Measurements from ENCODE around the gene HOXD11. TPM values are rescaled to one million over a fixed set of nuclear protein-coding genes. Genes with fewer than 3 reads are reported as not detected.

The HOXD11 gene
- total RNA-seq, 1 donor from 2014 or later, result not detected

GRCh38 chr2:176085120-176085788 lies 21.8 kb upstream of the HOXD11 start:
- Mint-ChIP-seq H3K27ac (peak overlapping the region; percentile 45), H3K36me3 (ENCODE audit: low read depth) (peaks cover 4% of the 10 kb centered on the region), H3K27me3 (peaks cover 84% of the 10 kb centered on the region), H3K4me3 (no peak overlapping the region), H3K4me1 (peaks cover 9% of the 10 kb centered on the region), H3K9me3 (peaks cover 12% of the 10 kb centered on the region)
- DNase-seq, result no peak
- intact Hi-C loops (cut with micrococcal nuclease), result no loop called here

- H3K27me3 Mint-ChIP-seq, result peaks cover 90% of the 10 kb centered on the region
- H3K36me3 Mint-ChIP-seq (ENCODE audit: low read depth), result peaks cover 3% of the 10 kb centered on the region
- intact Hi-C loops (cut with micrococcal nuclease), result no loop called here
- peaks cover 8% of the 10 kb centered on the region for H3K4me1 Mint-ChIP-seq
- H3K27ac Mint-ChIP-seq, result peak overlapping the region; percentile 24
- peaks cover 10% of the 10 kb centered on the region for H3K9me3 Mint-ChIP-seq
- peak; percentile 60 for DNase-seq
- no peak overlapping the region for H3K4me3 Mint-ChIP-seq
These were observed 21.0 kb upstream of the HOXD11 start for GRCh38 chr2:176085861-176086771.

GRCh38 chr2:176087330-176088047 lies 19.6 kb upstream of the HOXD11 start:
- intact Hi-C loops (cut with micrococcal nuclease), result no loop called here
- Mint-ChIP-seq H3K27me3 (peaks cover 91% of the 10 kb centered on the region), H3K36me3 (ENCODE audit: low read depth) (peaks cover 3% of the 10 kb centered on the region), H3K9me3 (peaks cover 11% of the 10 kb centered on the region), H3K4me1 (peaks cover 7% of the 10 kb centered on the region), H3K4me3 (no peak overlapping the region), H3K27ac (no peak overlapping the region)
- DNase-seq, result no peak

DNA sequence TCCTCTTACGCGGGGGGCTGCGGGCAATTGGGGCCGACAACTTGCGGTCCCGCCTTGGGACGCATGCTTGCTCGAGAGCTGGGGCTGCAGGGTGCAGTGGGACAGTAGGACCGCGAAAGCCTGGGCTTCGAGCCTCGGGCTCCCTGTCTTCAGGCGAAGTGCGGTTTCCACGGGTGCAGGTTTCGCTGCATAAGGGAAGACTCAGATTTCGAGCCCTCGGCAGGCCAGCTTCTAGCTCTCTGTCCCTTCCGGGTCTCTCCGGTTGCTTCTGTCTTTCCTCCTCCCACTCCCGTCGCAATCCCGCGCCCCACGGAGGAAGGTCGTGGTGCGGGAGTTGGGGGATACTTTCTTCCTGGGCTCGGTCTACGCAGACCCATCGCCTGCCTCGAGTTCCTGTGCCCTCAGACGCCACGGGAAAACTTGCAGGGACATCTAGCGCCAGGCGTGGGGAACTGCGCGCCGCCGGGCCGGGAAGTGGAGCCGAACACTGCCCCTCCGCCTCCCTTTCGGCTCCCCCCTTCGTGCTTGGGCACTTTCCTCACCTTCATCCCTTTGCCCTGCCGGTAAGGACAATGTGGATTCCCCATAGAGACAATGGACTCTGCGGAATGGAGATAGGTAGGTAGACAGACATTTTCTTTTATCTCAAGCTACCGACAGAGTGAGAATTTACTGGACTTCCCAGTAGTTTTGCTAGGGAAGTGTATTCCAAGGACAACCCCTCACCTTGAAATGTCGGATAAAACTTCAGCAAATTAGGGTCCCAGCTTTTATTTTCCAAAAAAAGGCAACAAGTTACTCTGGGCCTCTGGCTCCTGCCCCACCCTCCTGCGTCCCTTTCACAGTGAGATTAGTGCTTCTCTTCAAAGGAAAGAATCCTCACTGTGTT lies 18.8 kb upstream of the HOXD11 start:
- peak overlapping the region; percentile 36 for H3K4me3 Mint-ChIP-seq
- intact Hi-C loops (cut with micrococcal nuclease), result no loop called here
- peaks cover 11% of the 10 kb centered on the region for H3K9me3 Mint-ChIP-seq
- peak overlapping the region; percentile 25 for H3K27ac Mint-ChIP-seq
- peaks cover 86% of the 10 kb centered on the region for H3K27me3 Mint-ChIP-seq
- no peak for DNase-seq
- peaks cover 3% of the 10 kb centered on the region for H3K36me3 Mint-ChIP-seq (ENCODE audit: low read depth)
- peaks cover 7% of the 10 kb centered on the region for H3K4me1 Mint-ChIP-seq

GRCh38 chr2:176088937-176089842 lies 17.9 kb upstream of the HOXD11 start:
- intact Hi-C loops (cut with micrococcal nuclease), result no loop called here
- peaks cover 3% of the 10 kb centered on the region for H3K36me3 Mint-ChIP-seq (ENCODE audit: low read depth)
- H3K9me3 Mint-ChIP-seq, result peaks cover 11% of the 10 kb centered on the region
- no peak for DNase-seq
- H3K27me3 Mint-ChIP-seq, result peaks cover 86% of the 10 kb centered on the region
- peaks cover 5% of the 10 kb centered on the region for H3K4me1 Mint-ChIP-seq
- H3K4me3 Mint-ChIP-seq, result no peak overlapping the region
- no peak overlapping the region for H3K27ac Mint-ChIP-seq

GRCh38 chr2:176089843-176090395 lies 17.2 kb upstream of the HOXD11 start:
- DNase-seq, result no peak
- intact Hi-C loops (cut with micrococcal nuclease), result no loop called here
- Mint-ChIP-seq H3K9me3 (peaks cover 11% of the 10 kb centered on the region), H3K27ac (no peak overlapping the region), H3K4me3 (no peak overlapping the region), H3K36me3 (ENCODE audit: low read depth) (peaks cover 3% of the 10 kb centered on the region), H3K4me1 (peaks cover 5% of the 10 kb centered on the region), H3K27me3 (peaks cover 86% of the 10 kb centered on the region)

GRCh38 chr2:176090862-176091261 lies 16.2 kb upstream of the HOXD11 start:
- no peak overlapping the region for H3K4me3 Mint-ChIP-seq
- H3K4me1 Mint-ChIP-seq, result peaks cover 5% of the 10 kb centered on the region
- intact Hi-C loops (cut with micrococcal nuclease), result no loop called here
- H3K9me3 Mint-ChIP-seq, result peaks cover 7% of the 10 kb centered on the region
- peaks cover 3% of the 10 kb centered on the region for H3K36me3 Mint-ChIP-seq (ENCODE audit: low read depth)
- no peak overlapping the region for H3K27ac Mint-ChIP-seq
- DNase-seq, result no peak
- peaks cover 86% of the 10 kb centered on the region for H3K27me3 Mint-ChIP-seq

GRCh38 chr2:176091329-176092258 lies 15.5 kb upstream of the HOXD11 start:
- peaks cover 7% of the 10 kb centered on the region for H3K4me1 Mint-ChIP-seq
- peaks cover 88% of the 10 kb centered on the region for H3K27me3 Mint-ChIP-seq
- H3K36me3 Mint-ChIP-seq (ENCODE audit: low read depth), result peaks cover 3% of the 10 kb centered on the region
- no peak overlapping the region for H3K4me3 Mint-ChIP-seq
- peaks cover 7% of the 10 kb centered on the region for H3K9me3 Mint-ChIP-seq
- intact Hi-C loops (cut with micrococcal nuclease), result no loop called here
- DNase-seq, result no peak
- peak overlapping the region; percentile 79 for H3K27ac Mint-ChIP-seq

DNA sequence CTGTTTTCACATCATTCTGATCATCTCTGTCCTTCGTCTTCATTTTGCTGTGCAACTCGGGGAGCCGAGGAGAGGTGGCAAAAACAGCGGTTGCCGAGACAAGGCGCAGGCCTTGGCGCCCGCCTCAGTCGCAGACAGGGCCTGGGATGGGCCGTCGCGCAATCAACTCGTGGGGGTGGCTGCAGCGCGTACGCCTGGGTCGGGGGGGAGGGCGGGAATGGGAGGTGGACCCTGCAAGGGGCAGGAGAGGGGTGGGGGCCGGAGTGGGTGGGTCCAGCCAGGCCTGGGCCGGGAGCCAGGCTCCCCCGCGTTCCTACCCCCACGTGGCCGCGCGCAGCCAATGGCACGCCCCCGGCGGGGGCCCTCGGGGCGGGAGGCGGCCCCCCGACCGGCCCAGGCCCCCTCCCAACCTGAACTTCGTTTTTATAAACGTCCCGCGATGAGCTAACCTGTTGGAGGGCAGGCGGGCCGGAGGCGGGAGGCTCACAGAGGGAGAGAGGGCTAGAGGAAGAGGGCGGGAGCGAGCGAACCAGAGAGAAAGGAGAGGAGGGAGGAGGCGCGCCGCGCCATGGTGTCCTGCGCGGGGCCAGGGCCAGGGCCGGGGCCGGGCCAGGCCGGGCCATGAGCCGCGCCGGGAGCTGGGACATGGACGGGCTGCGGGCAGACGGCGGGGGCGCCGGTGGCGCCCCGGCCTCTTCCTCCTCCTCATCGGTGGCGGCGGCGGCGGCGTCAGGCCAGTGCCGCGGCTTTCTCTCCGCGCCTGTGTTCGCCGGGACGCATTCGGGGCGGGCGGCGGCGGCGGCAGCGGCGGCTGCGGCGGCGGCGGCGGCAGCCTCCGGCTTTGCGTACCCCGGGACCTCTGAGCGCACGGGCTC lies 14.6 kb upstream of the HOXD11 start, which contains the start of gene HOXD13:
HOXD13 (plus strand) TSS at position 452 of the 875 bp plus-strand sequence; CDS start at position 622, 170 bp downstream.
- H3K4me1 Mint-ChIP-seq, result peaks cover 14% of the 10 kb centered on the region
- DNase-seq, result peak; percentile 60
- H3K36me3 Mint-ChIP-seq (ENCODE audit: low read depth), result peaks cover 3% of the 10 kb centered on the region
- peak within 1 kb of the TSS; percentile 1 for H3K4me3 Mint-ChIP-seq
- H3K9me3 Mint-ChIP-seq, result peaks cover 4% of the 10 kb centered on the region
- intact Hi-C loops (cut with micrococcal nuclease), result no loop called here
- peak within 1 kb of the TSS; percentile 79 for H3K27ac Mint-ChIP-seq
- peaks cover 88% of the 10 kb centered on the region for H3K27me3 Mint-ChIP-seq

- Mint-ChIP-seq H3K36me3 (ENCODE audit: low read depth) (peaks cover 3% of the 10 kb centered on the region), H3K27ac (peak overlapping the region; percentile 21), H3K27me3 (peaks cover 88% of the 10 kb centered on the region), H3K4me1 (peaks cover 16% of the 10 kb centered on the region), H3K4me3 (peak overlapping the region; percentile 1), H3K9me3 (peaks cover 4% of the 10 kb centered on the region)
- intact Hi-C loops (cut with micrococcal nuclease), result no loop called here
- DNase-seq, result peak; percentile 58
These were observed 13.8 kb upstream of the HOXD11 start for GRCh38 chr2:176093145-176093897.

Data from activated CD4-positive, alpha-beta T cell treated with anti-CD3 and anti-CD28 coated beads, Interleukin-2, amount 10 ng/mL, durations not matched to agents 24 days and 14 days (primary cell).